HUES6 (cell line): ENCODE measurements around the gene KCNQ4.

ENCODE experiments used
- H3K27ac ChIP-seq: 2 replicates; pipeline ENCODE4 v1.7.0; 2013; ENCODE audit warnings: low read depth, mild to moderate bottlenecking, low read length, inconsistent platforms
- H3K27me3 ChIP-seq: 2 replicates; pipeline ENCODE4 v1.6.1; 2013; ENCODE audit warnings: low read length; ENCODE audit not compliant: control insufficient read depth, insufficient read depth
- H3K36me3 ChIP-seq: 2 replicates; pipeline ENCODE4 v1.6.1; 2013; ENCODE audit warnings: low read length; ENCODE audit not compliant: control insufficient read depth, insufficient read depth
- H3K4me1 ChIP-seq: 2 replicates; pipeline ENCODE4 v1.6.1; 2013; ENCODE audit warnings: low read length; ENCODE audit not compliant: control insufficient read depth, insufficient read depth
- H3K4me3 ChIP-seq: 2 replicates; pipeline ENCODE4 v1.5.1; 2013; ENCODE audit warnings: low read depth, low read length
- H3K9ac ChIP-seq: one replicate; pipeline ENCODE4 v1.6.1; 2013; ENCODE audit warnings: mild to moderate bottlenecking, low read length
- H3K9me3 ChIP-seq: 2 replicates; pipeline ENCODE4 v1.6.1; 2013; ENCODE audit warnings: low read depth, low read length; ENCODE audit not compliant: control insufficient read depth, insufficient read depth

Gene KCNQ4

GRCh38 chr1:40824591-40825434 lies 41.2 kb downstream of the KCNQ4 start:
- Histone ChIP-seq H3K9me3 (no peaks in the 10 kb centered on the region), H3K4me3 (no peak overlapping the region), H3K36me3 (no peaks in the 10 kb centered on the region), H3K4me1 (peaks cover 22% of the 10 kb centered on the region), H3K9ac (peak overlapping the region; percentile 43), H3K27ac (peak overlapping the region; percentile 19; the same call in 1 of the 2 replicates), H3K27me3 (no peaks in the 10 kb centered on the region)

GRCh38 chr1:40825435-40825788 lies 41.8 kb downstream of the KCNQ4 start:
- Histone ChIP-seq H3K9me3 (no peaks in the 10 kb centered on the region), H3K27me3 (no peaks in the 10 kb centered on the region), H3K4me1 (peaks cover 22% of the 10 kb centered on the region), H3K36me3 (no peaks in the 10 kb centered on the region), H3K9ac (peak overlapping the region; percentile 43), H3K4me3 (no peak overlapping the region), H3K27ac (peak overlapping the region; percentile 19; the same call in 1 of the 2 replicates)

GRCh38 chr1:40825996-40826395 lies 42.4 kb downstream of the KCNQ4 start:
- Histone ChIP-seq H3K4me1 (peaks cover 22% of the 10 kb centered on the region), H3K4me3 (no peak overlapping the region), H3K27ac (peak overlapping the region; percentile 19; the same call in 1 of the 2 replicates), H3K27me3 (no peaks in the 10 kb centered on the region), H3K9me3 (no peaks in the 10 kb centered on the region), H3K9ac (peak overlapping the region; percentile 43), H3K36me3 (no peaks in the 10 kb centered on the region)

DNA sequence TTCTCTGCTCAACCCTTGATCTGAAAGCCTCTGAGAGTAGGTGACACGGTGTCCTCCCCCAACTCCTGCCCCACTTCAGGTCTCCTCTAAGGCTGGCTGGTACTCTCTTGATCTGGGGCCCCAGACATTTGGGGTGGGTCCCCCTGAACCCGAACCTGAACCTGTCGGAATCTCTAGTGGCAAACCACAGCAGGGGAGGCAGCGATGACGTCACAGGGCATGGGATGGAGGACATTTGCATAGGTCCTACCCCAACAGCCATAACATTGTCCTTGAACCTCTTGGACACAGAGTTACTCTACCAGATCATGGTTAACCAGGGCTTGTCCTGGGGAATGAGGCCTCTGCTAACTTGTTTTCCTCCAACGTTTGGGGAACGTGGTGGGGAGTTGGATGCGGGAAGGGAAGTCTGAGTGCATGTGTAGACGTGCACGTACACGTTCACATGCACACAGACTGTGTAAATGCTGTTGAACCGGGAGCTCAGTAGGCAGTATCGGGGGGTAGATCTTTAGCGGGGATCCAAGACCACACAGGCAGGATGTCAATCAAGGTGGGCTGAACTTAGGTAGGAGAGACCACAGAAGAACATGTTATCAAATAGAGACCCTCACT lies 46.2 kb downstream of the KCNQ4 start:
- H3K9ac ChIP-seq, result no peak overlapping the region
- no peaks in the 10 kb centered on the region for H3K36me3 ChIP-seq
- no peaks in the 10 kb centered on the region for H3K9me3 ChIP-seq
- H3K27ac ChIP-seq, result no peak overlapping the region
- H3K4me3 ChIP-seq, result no peak overlapping the region
- no peaks in the 10 kb centered on the region for H3K27me3 ChIP-seq
- H3K4me1 ChIP-seq, result peaks cover 17% of the 10 kb centered on the region

- Histone ChIP-seq H3K9ac (no peak overlapping the region), H3K27ac (no peak overlapping the region), H3K9me3 (no peaks in the 10 kb centered on the region), H3K4me3 (no peak overlapping the region), H3K4me1 (peaks cover 14% of the 10 kb centered on the region), H3K27me3 (no peaks in the 10 kb centered on the region), H3K36me3 (no peaks in the 10 kb centered on the region)
Observed at GRCh38 chr1:40830419-40830943, 46.9 kb downstream of the KCNQ4 start.

- no peak overlapping the region for H3K9ac ChIP-seq
- no peaks in the 10 kb centered on the region for H3K36me3 ChIP-seq
- H3K4me1 ChIP-seq, result peaks cover 7% of the 10 kb centered on the region
- no peaks in the 10 kb centered on the region for H3K9me3 ChIP-seq
- no peak overlapping the region for H3K27ac ChIP-seq
- no peaks in the 10 kb centered on the region for H3K27me3 ChIP-seq
- no peak overlapping the region for H3K4me3 ChIP-seq
Observed at GRCh38 chr1:40831001-40831732, 47.6 kb downstream of the KCNQ4 start.

GRCh38 chr1:40833979-40834378 lies 50.4 kb downstream of the KCNQ4 start:
- Histone ChIP-seq H3K9me3 (no peaks in the 10 kb centered on the region), H3K27me3 (no peaks in the 10 kb centered on the region), H3K9ac (no peak overlapping the region), H3K27ac (no peak overlapping the region), H3K4me1 (peaks cover 7% of the 10 kb centered on the region), H3K4me3 (no peak overlapping the region), H3K36me3 (no peaks in the 10 kb centered on the region)

GRCh38 chr1:40834968-40835545 lies 51.5 kb downstream of the KCNQ4 start:
- Histone ChIP-seq H3K9ac (no peak overlapping the region), H3K27me3 (no peaks in the 10 kb centered on the region)

GRCh38 chr1:40836283-40836682 lies 52.7 kb downstream of the KCNQ4 start:
- Histone ChIP-seq H3K27me3 (no peaks in the 10 kb centered on the region), H3K4me3 (no peak overlapping the region), H3K9me3 (no peaks in the 10 kb centered on the region), H3K4me1 (peaks cover 12% of the 10 kb centered on the region), H3K27ac (no peak overlapping the region), H3K36me3 (no peaks in the 10 kb centered on the region), H3K9ac (no peak overlapping the region)

More at GRCh38 chr1:40834968-40835545, 51.5 kb downstream of the KCNQ4 start:
- Histone ChIP-seq H3K9me3 (no peaks in the 10 kb centered on the region), H3K4me3 (no peak overlapping the region), H3K36me3 (no peaks in the 10 kb centered on the region), H3K4me1 (peaks cover 12% of the 10 kb centered on the region), H3K27ac (no peak overlapping the region)

GRCh38 chr1:40837601-40838000 lies 54.0 kb downstream of the KCNQ4 start:
- H3K27me3 ChIP-seq, result no peaks in the 10 kb centered on the region
- peaks cover 12% of the 10 kb centered on the region for H3K4me1 ChIP-seq
- no peak overlapping the region for H3K27ac ChIP-seq
- no peaks in the 10 kb centered on the region for H3K36me3 ChIP-seq
- H3K4me3 ChIP-seq, result no peak overlapping the region
- H3K9ac ChIP-seq, result no peak overlapping the region
- 0 out of 2 replicates have a peak, but pooled peaks cover 4% of the 10 kb centered on the region for H3K9me3 ChIP-seq
